ENCODE measurements around the gene ACTN1.

The ACTN1 gene

DNA sequence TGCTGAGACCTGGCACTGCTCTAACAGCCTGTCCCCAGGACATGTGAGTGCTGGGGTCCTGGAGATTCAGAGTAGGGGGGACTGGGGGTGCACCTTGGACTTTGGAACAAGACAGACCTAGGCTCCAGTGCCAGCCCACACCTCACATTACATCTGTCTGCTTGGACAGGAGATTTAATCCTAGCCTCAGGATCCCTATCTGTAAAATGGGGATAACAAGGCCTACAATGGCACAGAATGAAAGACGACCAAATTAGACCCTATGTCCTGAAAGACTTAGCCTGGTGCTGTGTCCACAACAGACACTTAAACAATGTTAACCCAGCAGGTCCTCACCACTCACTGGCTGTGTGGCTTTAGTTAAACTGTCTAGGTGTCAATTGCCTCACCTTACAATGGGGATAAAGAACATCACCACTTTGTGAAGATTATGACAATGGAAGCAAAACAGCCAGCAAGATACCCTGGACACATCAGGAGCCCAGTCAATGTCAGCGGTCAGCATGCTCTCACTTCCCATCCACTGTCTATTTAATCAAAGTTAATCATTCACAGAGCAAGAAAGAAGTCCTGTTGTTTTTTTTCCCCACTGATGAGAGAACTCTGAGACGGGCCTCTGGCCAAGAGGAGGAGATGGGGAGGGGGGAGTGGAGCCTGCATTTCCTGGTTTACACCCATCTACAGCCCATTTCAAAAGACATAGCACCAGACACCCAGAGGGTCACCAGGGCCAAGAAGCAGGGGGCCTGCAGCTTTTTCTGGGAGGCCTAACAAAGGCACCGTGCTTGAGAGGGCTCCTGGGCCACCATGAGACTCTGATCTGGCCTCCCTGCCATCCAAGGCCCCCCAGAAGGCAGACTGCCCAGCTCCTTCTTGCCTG, 40.6 kb downstream of the ACTN1 start:
- Histone ChIP-seq H3K4me3 (ENCODE audit: low read depth in 1 of 2, low read length in 2 of 2) (peak overlapping the region in 1 of 2 donors; percentile 20), H3K36me3 (ENCODE audit: control insufficient read depth in 1 of 2, insufficient read depth in 2 of 2, low read length in 2 of 2) (no peaks in the 10 kb centered on the region), H3K27me3 (ENCODE audit: control insufficient read depth in 1 of 2, insufficient read depth in 2 of 2, low read length in 2 of 2) (no peaks in the 10 kb centered on the region), H3K27ac (ENCODE audit: low read depth, low read length) (peak overlapping the region; percentile 77), H3K9ac (ENCODE audit: low read depth in 1 of 2, low read length in 2 of 2) (peak overlapping the region; percentile 29 to 52), H3K4me1 (ENCODE audit: control insufficient read depth in 1 of 2, insufficient read depth in 2 of 2, low read length in 2 of 2) (peaks cover 41 to 65% of the 10 kb centered on the region in 2 donors), H3K9me3 (ENCODE audit: control insufficient read depth in 1 of 2, low read length in 2 of 2) (no peaks in the 10 kb centered on the region)

DNA sequence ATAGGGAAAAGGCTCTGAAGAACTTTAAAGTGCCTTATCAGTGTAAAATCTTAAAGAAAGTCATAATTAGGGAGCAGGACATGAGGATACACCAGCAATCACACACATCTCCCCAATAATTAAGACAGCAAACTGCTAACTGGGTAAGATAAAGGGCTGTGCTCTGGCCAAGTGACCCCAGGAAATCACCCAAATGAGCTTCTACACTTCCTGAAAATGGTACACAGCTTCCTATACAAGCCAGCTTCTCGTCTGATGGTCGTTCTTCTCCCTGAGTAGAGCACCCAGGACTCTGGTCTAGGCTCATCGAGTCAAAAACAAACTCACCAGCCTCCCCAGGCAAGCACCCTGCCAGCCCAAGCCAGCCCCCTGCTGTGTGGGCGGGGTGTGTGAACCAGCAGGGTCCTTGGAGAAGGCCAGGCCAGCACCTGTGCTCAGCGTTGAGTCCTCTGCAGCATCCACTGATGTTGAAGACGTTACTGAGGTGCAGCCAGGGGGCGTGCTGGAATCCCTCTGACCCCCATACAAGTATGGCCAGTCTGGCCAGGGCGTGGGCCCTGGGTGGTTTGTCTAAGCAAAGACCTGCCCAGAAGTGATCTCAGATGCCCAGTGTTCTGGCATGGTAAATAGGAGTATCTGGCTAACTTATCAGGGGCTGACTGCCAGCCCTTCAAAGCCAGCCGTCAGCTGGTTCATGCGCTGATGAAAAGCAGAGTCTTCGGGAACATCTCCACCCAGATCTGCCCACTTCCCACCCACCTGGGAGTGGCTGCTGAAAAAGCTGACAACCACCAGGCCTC, 41.4 kb downstream of the ACTN1 start:
- Histone ChIP-seq H3K27me3 (ENCODE audit: control insufficient read depth in 1 of 2, insufficient read depth in 2 of 2, low read length in 2 of 2) (no peaks in the 10 kb centered on the region), H3K9ac (ENCODE audit: low read depth in 1 of 2, low read length in 2 of 2) (peak overlapping the region; percentile 29 to 52), H3K4me1 (ENCODE audit: control insufficient read depth in 1 of 2, insufficient read depth in 2 of 2, low read length in 2 of 2) (peaks cover 38 to 63% of the 10 kb centered on the region in 2 donors), H3K36me3 (ENCODE audit: control insufficient read depth in 1 of 2, insufficient read depth in 2 of 2, low read length in 2 of 2) (no peaks in the 10 kb centered on the region), H3K9me3 (ENCODE audit: control insufficient read depth in 1 of 2, low read length in 2 of 2) (no peaks in the 10 kb centered on the region), H3K27ac (ENCODE audit: low read depth, low read length) (peak overlapping the region; percentile 54), H3K4me3 (ENCODE audit: low read depth in 1 of 2, low read length in 2 of 2) (peak overlapping the region in 1 of 2 donors; percentile 20)

DNA sequence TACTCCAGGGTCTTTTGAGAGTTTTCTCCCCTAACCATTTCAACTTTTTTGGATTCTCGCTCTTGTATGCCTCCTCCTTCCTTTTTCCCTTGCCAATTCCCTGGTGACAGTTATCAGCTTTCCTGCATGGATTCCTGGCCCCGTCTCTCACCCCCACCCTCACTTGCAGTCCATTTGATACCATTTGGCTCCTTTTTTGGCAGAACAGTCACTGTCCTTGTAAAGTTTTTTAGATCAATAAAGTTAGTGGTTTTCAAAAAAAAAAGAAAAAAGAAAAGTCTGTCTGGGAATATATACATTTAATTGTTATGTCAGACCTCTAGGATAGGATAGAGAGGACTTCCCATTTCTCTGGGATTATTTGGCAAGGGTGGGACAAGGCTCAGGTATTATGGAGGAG, 42.1 kb downstream of the ACTN1 start:
- H3K27ac ChIP-seq (ENCODE audit: low read depth, low read length) = no peak overlapping the region
- no peak overlapping the region for H3K9ac ChIP-seq (ENCODE audit: low read depth in 1 of 2, low read length in 2 of 2)
- no peaks in the 10 kb centered on the region for H3K27me3 ChIP-seq (ENCODE audit: control insufficient read depth in 1 of 2, insufficient read depth in 2 of 2, low read length in 2 of 2)
- peaks cover 37 to 56% of the 10 kb centered on the region in 2 donors for H3K4me1 ChIP-seq (ENCODE audit: control insufficient read depth in 1 of 2, insufficient read depth in 2 of 2, low read length in 2 of 2)
- no peaks in the 10 kb centered on the region for H3K36me3 ChIP-seq (ENCODE audit: control insufficient read depth in 1 of 2, insufficient read depth in 2 of 2, low read length in 2 of 2)
- H3K4me3 ChIP-seq (ENCODE audit: low read depth in 1 of 2, low read length in 2 of 2) = no peak overlapping the region
- H3K9me3 ChIP-seq (ENCODE audit: control insufficient read depth in 1 of 2, low read length in 2 of 2) = no peaks in the 10 kb centered on the region

DNA sequence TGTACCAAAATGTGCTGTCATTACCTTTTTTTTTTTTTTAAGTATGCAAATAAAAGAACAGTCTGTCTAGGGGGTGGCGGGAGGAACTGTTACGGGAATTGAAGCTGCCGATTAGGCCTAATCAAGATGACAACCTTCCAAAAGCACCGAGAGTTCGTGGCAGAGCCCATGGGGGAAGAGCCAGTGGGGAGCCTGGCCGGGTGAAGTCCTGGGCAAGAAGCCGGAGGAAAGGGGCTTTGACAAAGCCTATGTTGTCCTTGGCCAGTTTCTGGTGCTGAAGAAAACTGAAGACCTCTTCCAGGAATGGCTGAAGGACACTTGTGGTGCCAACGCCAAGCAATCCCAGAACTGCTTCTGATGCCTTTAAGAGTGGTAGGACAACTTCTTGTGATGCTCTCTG, 42.6 kb downstream of the ACTN1 start:
- no peak overlapping the region for H3K9ac ChIP-seq (ENCODE audit: low read depth in 1 of 2, low read length in 2 of 2)
- no peaks in the 10 kb centered on the region for H3K36me3 ChIP-seq (ENCODE audit: control insufficient read depth in 1 of 2, insufficient read depth in 2 of 2, low read length in 2 of 2)
- no peak overlapping the region for H3K4me3 ChIP-seq (ENCODE audit: low read depth in 1 of 2, low read length in 2 of 2)
- no peaks in the 10 kb centered on the region for H3K27me3 ChIP-seq (ENCODE audit: control insufficient read depth in 1 of 2, insufficient read depth in 2 of 2, low read length in 2 of 2)
- H3K4me1 ChIP-seq (ENCODE audit: control insufficient read depth in 1 of 2, insufficient read depth in 2 of 2, low read length in 2 of 2) = peaks cover 34 to 51% of the 10 kb centered on the region in 2 donors
- no peaks in the 10 kb centered on the region for H3K9me3 ChIP-seq (ENCODE audit: control insufficient read depth in 1 of 2, low read length in 2 of 2)
- H3K27ac ChIP-seq (ENCODE audit: low read depth, low read length) = no peak overlapping the region

DNA sequence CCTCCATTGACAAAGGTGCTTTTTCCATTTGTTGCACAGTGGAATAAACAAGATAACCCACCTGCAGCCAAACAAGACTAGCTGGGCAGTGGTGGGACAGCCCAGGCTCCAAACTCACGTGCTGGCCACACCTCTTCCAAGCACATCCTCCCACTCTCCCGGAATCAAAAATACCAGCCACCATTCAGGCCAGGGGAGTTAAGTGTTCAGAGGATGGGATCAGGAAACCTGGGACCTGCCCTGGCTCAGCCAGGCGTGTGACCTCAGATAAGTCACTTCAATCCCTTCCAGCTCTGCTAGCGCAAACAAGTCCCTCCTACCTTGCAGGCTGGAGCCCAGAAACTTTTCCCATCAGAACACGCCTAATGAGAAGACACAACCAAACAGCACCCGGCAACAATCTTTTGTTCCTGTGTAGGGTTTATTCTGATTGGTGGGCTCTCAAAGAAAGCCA, 43.3 kb downstream of the ACTN1 start:
- H3K9ac ChIP-seq (ENCODE audit: low read depth in 1 of 2, low read length in 2 of 2) = no peak overlapping the region
- no peak overlapping the region for H3K4me3 ChIP-seq (ENCODE audit: low read depth in 1 of 2, low read length in 2 of 2)
- H3K9me3 ChIP-seq (ENCODE audit: control insufficient read depth in 1 of 2, low read length in 2 of 2) = no peaks in the 10 kb centered on the region
- no peaks in the 10 kb centered on the region for H3K27me3 ChIP-seq (ENCODE audit: control insufficient read depth in 1 of 2, insufficient read depth in 2 of 2, low read length in 2 of 2)
- H3K27ac ChIP-seq (ENCODE audit: low read depth, low read length) = no peak overlapping the region
- H3K36me3 ChIP-seq (ENCODE audit: control insufficient read depth in 1 of 2, insufficient read depth in 2 of 2, low read length in 2 of 2) = no peaks in the 10 kb centered on the region
- peaks cover 33 to 44% of the 10 kb centered on the region in 2 donors for H3K4me1 ChIP-seq (ENCODE audit: control insufficient read depth in 1 of 2, insufficient read depth in 2 of 2, low read length in 2 of 2)

DNA sequence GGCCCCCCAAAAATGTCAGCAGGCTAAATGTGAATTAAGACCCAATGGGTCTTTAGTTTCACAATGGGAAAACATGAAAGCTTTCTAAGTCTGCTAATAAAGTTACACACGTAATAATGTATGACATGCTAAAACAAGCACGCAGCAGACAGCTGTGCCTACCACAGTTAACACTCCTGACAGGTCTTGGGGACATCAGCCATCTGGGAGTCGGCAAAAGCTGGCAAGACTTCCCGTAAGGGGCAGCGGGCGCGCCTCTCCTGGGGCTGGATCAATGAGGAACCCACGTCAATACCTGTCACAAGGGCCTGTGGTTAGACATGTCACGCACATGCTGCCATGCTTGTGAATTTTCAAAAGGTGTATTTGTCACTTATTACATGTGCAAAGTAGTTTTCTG, 45.0 kb downstream of the ACTN1 start:
- no peak overlapping the region for H3K27ac ChIP-seq (ENCODE audit: low read depth, low read length)
- no peaks in the 10 kb centered on the region for H3K36me3 ChIP-seq (ENCODE audit: control insufficient read depth in 1 of 2, insufficient read depth in 2 of 2, low read length in 2 of 2)
- H3K4me1 ChIP-seq (ENCODE audit: control insufficient read depth in 1 of 2, insufficient read depth in 2 of 2, low read length in 2 of 2) = peaks cover 23 to 34% of the 10 kb centered on the region in 2 donors
- no peaks in the 10 kb centered on the region for H3K27me3 ChIP-seq (ENCODE audit: control insufficient read depth in 1 of 2, insufficient read depth in 2 of 2, low read length in 2 of 2)
- no peaks in the 10 kb centered on the region for H3K9me3 ChIP-seq (ENCODE audit: control insufficient read depth in 1 of 2, low read length in 2 of 2)
- no peak overlapping the region for H3K4me3 ChIP-seq (ENCODE audit: low read depth in 1 of 2, low read length in 2 of 2)
- H3K9ac ChIP-seq (ENCODE audit: low read depth in 1 of 2, low read length in 2 of 2) = no peak overlapping the region

DNA sequence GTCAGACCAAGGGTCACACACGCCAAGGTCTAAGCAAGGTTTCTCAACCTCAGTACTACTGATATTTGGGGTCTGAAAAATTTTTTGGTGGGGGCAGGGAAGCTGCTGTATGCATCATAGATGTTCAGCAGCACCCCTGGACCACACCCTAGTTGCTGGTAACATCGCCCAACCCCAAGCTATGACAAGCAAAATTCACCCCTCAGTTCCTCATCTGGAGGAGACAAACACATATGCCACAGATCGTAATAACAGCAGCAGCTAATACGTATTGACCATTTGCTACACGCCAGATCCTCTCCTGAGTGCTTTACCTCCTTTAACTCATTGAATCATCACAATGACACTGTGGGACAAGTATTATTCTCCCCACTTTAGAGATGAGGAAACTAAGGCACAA, 46.4 kb downstream of the ACTN1 start:
- no peaks in the 10 kb centered on the region for H3K9me3 ChIP-seq (ENCODE audit: control insufficient read depth in 1 of 2, low read length in 2 of 2)
- H3K36me3 ChIP-seq (ENCODE audit: control insufficient read depth in 1 of 2, insufficient read depth in 2 of 2, low read length in 2 of 2) = no peaks in the 10 kb centered on the region
- H3K27me3 ChIP-seq (ENCODE audit: control insufficient read depth in 1 of 2, insufficient read depth in 2 of 2, low read length in 2 of 2) = no peaks in the 10 kb centered on the region
- H3K4me1 ChIP-seq (ENCODE audit: control insufficient read depth in 1 of 2, insufficient read depth in 2 of 2, low read length in 2 of 2) = peaks cover 11 to 20% of the 10 kb centered on the region in 2 donors
- no peak overlapping the region for H3K27ac ChIP-seq (ENCODE audit: low read depth, low read length)
- no peak overlapping the region for H3K9ac ChIP-seq (ENCODE audit: low read depth in 1 of 2, low read length in 2 of 2)
- no peak overlapping the region for H3K4me3 ChIP-seq (ENCODE audit: low read depth in 1 of 2, low read length in 2 of 2)

DNA sequence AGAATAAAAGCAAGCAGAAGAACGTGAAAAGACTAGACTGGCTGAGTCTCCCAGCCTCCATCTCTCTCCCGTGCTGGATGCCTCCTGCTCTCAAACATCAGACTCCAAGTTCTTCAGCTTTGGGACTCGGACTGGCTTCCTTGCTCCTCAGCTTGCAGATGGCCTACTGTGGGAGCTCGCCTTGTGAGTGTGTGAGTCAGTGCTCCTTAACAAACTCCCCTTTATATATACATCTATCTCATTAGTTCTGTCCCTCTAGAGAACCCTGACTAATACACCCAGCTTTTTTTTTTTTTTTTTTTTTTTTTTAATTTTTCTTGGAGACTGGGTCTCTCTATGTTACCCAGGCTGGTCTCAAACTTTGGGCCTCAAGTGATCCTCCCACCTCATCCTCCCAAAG, 46.9 kb downstream of the ACTN1 start:
- Histone ChIP-seq H3K9ac (ENCODE audit: low read depth in 1 of 2, low read length in 2 of 2) (no peak overlapping the region), H3K27ac (ENCODE audit: low read depth, low read length) (no peak overlapping the region), H3K9me3 (ENCODE audit: control insufficient read depth in 1 of 2, low read length in 2 of 2) (no peaks in the 10 kb centered on the region), H3K27me3 (ENCODE audit: control insufficient read depth in 1 of 2, insufficient read depth in 2 of 2, low read length in 2 of 2) (no peaks in the 10 kb centered on the region), H3K36me3 (ENCODE audit: control insufficient read depth in 1 of 2, insufficient read depth in 2 of 2, low read length in 2 of 2) (no peaks in the 10 kb centered on the region), H3K4me1 (ENCODE audit: control insufficient read depth in 1 of 2, insufficient read depth in 2 of 2, low read length in 2 of 2) (peaks cover 7 to 15% of the 10 kb centered on the region in 2 donors), H3K4me3 (ENCODE audit: low read depth in 1 of 2, low read length in 2 of 2) (no peak overlapping the region)

DNA sequence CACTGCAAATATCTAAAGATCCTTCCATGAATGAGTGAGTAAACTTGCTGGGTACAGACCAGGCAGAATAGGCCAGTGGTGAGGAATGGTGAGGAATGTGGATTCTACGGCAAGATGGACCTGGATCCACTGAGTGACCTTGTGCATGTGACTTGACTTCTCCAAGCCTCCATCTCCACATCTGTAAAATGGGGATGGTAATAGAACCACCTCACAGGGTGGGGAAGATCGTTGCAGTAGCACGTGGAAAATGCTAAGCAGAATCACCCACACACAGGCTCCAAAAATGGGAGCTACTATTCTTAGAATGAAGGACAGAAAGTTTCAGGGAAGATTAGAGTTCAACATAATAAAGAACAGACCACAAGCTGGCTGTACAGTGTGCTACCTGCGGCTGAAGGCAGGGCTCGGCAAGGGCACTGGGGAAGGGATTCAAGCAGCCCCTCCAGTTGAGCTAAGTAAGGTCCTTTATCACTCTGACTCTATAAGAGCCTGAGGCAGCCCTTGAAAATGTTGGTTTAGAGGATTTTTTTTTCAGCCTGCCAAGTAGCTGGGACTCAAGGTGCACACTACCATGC, 47.5 kb downstream of the ACTN1 start:
- Histone ChIP-seq H3K36me3 (ENCODE audit: control insufficient read depth in 1 of 2, insufficient read depth in 2 of 2, low read length in 2 of 2) (no peaks in the 10 kb centered on the region), H3K27ac (ENCODE audit: low read depth, low read length) (no peak overlapping the region), H3K9ac (ENCODE audit: low read depth in 1 of 2, low read length in 2 of 2) (no peak overlapping the region), H3K4me1 (ENCODE audit: control insufficient read depth in 1 of 2, insufficient read depth in 2 of 2, low read length in 2 of 2) (peaks cover 7 to 14% of the 10 kb centered on the region in 2 donors), H3K9me3 (ENCODE audit: control insufficient read depth in 1 of 2, low read length in 2 of 2) (no peaks in the 10 kb centered on the region), H3K27me3 (ENCODE audit: control insufficient read depth in 1 of 2, insufficient read depth in 2 of 2, low read length in 2 of 2) (no peaks in the 10 kb centered on the region), H3K4me3 (ENCODE audit: low read depth in 1 of 2, low read length in 2 of 2) (no peak overlapping the region)

DNA sequence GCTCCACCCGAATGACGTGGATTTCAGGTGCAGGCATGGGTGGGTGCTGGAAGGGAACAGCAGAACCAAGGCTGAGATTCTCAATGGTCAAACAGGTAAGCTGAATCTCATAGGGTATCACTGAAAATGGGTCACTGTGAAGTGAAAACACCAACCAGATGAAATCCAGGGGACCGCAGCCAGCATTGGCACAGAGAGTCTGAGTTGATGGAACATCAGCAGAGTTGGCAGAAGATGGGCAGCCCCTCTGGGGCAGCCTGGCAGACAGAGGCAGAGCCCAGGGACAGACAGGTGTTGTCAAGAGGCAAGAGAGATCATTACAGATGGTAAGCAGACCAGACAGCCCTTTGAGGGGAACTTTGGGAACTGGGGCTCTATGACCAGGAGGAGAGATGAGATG, 48.0 kb downstream of the ACTN1 start:
- Histone ChIP-seq H3K27me3 (ENCODE audit: control insufficient read depth in 1 of 2, insufficient read depth in 2 of 2, low read length in 2 of 2) (no peaks in the 10 kb centered on the region), H3K4me1 (ENCODE audit: control insufficient read depth in 1 of 2, insufficient read depth in 2 of 2, low read length in 2 of 2) (peaks cover 7 to 9% of the 10 kb centered on the region in 2 donors), H3K9ac (ENCODE audit: low read depth in 1 of 2, low read length in 2 of 2) (no peak overlapping the region), H3K9me3 (ENCODE audit: control insufficient read depth in 1 of 2, low read length in 2 of 2) (peaks cover 4% of the 10 kb centered on the region in 2 donors), H3K36me3 (ENCODE audit: control insufficient read depth in 1 of 2, insufficient read depth in 2 of 2, low read length in 2 of 2) (no peaks in the 10 kb centered on the region), H3K4me3 (ENCODE audit: low read depth in 1 of 2, low read length in 2 of 2) (no peak overlapping the region), H3K27ac (ENCODE audit: low read depth, low read length) (no peak overlapping the region)
